GM12892 (cell line): ENCODE measurements around the gene PLPPR3.

Source experiments
- POLR2A ChIP-seq: IDR thresholded peaks from 2 replicates; pipeline ENCODE4 v1.6.1; 2011; ENCODE audit warnings: low read depth, low read length, control low read depth
- TAF1 ChIP-seq: IDR thresholded peaks from 2 replicates; pipeline ENCODE4 v1.6.1; 2011; ENCODE audit warnings: low read depth, mild to moderate bottlenecking, control low read depth, low read length, borderline replicate concordance

- no peak for TF ChIP-seq TAF1
- TF ChIP-seq POLR2A: peak; percentile 38; the same call in 1 of the 2 replicates
Measured at GRCh38 chr19:800360-801029, 21.3 kb downstream of the PLPPR3 start.
